OCI-LY1 (cell line): ENCODE data around the gene SRGAP2.
"Not testable (repeated sequence)": the region's sequence is repeated elsewhere in the genome, so short reads cannot be mapped to it uniquely, and the experiment has no call there.

Experiments used
- CTCF ChIP-seq: fragments of 200-600 bp; sonication (generic), shearing (Covaris generic); IDR thresholded peaks from 2 replicates; pipeline ENCODE4 v1.5.1; 2017; ENCODE audit warnings: mild to moderate bottlenecking, antibody characterized with exemption, low read length, moderate library complexity, mixed read lengths
- EZH2 ChIP-seq: fragments of 200-600 bp; sonication (generic), shearing (Covaris generic); IDR thresholded peaks from 2 replicates; pipeline ENCODE4 v1.8.0; 2017; ENCODE audit warnings: borderline replicate concordance, mixed run types, mild to moderate bottlenecking, antibody characterized with exemption, low read length, moderate library complexity, mixed read lengths

- not testable (repeated sequence) for TF ChIP-seq CTCF, EZH2
Observed at GRCh38 chr1:206173110-206173719, 30.1 kb upstream of the SRGAP2 start.
